ENCODE results near the gene ARSB. TPM values are rescaled to one million over a fixed set of nuclear protein-coding genes. Genes with fewer than 3 reads are reported as not detected.

The ARSB gene
- total and polyA plus RNA-seq, 10 of the 15 experiments (the other 5 are each of a cell fraction or from before 2014, with no cell fraction given), result 1.2 to 8.2 (median 6.1) TPM

DNA sequence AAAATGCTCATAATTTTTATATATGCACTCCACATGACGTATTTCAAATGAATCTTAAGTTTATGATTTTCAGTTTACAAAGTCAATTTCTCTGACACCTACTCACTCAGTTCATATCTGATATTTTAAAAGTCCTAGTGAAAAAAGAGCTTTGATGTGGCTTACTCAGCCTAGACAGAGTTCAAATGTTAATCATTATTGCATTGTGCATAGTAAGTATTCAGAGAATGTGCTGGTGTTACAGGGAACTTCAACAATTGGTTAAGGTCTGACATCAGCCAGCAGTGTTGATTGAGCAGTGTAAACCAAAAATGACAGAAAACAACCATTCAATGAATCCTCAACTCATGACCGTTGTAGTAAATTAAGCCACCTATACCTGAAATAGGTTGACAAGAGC, 189.4 kb downstream of the ARSB start:
- TF ChIP-seq TCF7 (IDR thresholded peaks at IDR 0.05; ENCODE audit: borderline replicate concordance) (0 out of 2 replicates have a peak, but pooled peaks have one; percentile 29), ZNF217 (IDR thresholded peaks at IDR 0.05) (0 out of 2 replicates have a peak, but pooled peaks have one; percentile 49), PAX8 (IDR thresholded peaks at IDR 0.05) (peak; percentile 46; the same call in 1 of the 2 replicates), NFXL1 (IDR thresholded peaks at IDR 0.05; ENCODE audit: borderline replicate concordance) (no peak), NBN (IDR thresholded peaks at IDR 0.05) (0 out of 2 replicates have a peak, but pooled peaks have one; percentile 21), ATF7 (IDR thresholded peaks at IDR 0.05; ENCODE audit: low read depth) (peak; percentile 63), RUNX3 (IDR thresholded peaks at IDR 0.05; ENCODE audit: low read length) (peak; percentile 17; the same call in 1 of the 2 replicates), TBL1XR1 (IDR thresholded peaks at IDR 0.05; ENCODE audit: low read depth, low read length) (no peak), NR2F1 (conservative IDR thresholded peaks at IDR 0.05) (peak; percentile 93), MTA2 (IDR thresholded peaks at IDR 0.05; ENCODE audit: low read depth) (peak; percentile 62), ZNF24 (IDR thresholded peaks at IDR 0.05) (peak; percentile 54; the same call in 1 of the 2 replicates), POLR2AphosphoS5 (IDR thresholded peaks at IDR 0.05; ENCODE audit: low read length) (no peak), MXI1 (IDR thresholded peaks at IDR 0.05; ENCODE audit: low read depth, low read length) (no peak), STAT3 (IDR thresholded peaks at IDR 0.05; ENCODE audit: low read depth, low read length) (no peak)
- TF ChIP-seq, protein P1, sequence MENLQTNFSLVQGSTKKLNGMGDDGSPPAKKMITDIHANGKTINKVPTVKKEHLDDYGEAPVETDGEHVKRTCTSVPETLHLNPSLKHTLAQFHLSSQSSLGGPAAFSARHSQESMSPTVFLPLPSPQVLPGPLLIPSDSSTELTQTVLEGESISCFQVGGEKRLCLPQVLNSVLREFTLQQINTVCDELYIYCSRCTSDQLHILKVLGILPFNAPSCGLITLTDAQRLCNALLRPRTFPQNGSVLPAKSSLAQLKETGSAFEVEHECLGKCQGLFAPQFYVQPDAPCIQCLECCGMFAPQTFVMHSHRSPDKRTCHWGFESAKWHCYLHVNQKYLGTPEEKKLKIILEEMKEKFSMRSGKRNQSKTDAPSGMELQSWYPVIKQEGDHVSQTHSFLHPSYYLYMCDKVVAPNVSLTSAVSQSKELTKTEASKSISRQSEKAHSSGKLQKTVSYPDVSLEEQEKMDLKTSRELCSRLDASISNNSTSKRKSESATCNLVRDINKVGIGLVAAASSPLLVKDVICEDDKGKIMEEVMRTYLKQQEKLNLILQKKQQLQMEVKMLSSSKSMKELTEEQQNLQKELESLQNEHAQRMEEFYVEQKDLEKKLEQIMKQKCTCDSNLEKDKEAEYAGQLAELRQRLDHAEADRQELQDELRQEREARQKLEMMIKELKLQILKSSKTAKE (IDR thresholded peaks at IDR 0.05; ENCODE audit: low read depth, poor library complexity, severe bottlenecking), result peak; percentile 25
- TF ChIP-seq, protein P2, sequence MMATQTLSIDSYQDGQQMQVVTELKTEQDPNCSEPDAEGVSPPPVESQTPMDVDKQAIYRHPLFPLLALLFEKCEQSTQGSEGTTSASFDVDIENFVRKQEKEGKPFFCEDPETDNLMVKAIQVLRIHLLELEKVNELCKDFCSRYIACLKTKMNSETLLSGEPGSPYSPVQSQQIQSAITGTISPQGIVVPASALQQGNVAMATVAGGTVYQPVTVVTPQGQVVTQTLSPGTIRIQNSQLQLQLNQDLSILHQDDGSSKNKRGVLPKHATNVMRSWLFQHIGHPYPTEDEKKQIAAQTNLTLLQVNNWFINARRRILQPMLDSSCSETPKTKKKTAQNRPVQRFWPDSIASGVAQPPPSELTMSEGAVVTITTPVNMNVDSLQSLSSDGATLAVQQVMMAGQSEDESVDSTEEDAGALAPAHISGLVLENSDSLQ (IDR thresholded peaks at IDR 0.05), result 0 out of 2 replicates have a peak, but pooled peaks have one; percentile 18
- Histone ChIP-seq H3K4me3 (no peak overlapping the region), H3K27ac (ENCODE audit: control insufficient read depth, insufficient read depth) (no peak overlapping the region), H3K27me3 (replicated peaks in 1 of 2; ENCODE audit: control insufficient read depth in 2 of 2, insufficient read depth in 2 of 2, low read length in 1 of 2) (no peaks in the 10 kb centered on the region), H3K9ac (ENCODE audit: control insufficient read depth, insufficient read depth, low read length) (no peak overlapping the region), H3K4me1 (ENCODE audit: control insufficient read depth, insufficient read depth, low read length) (peaks cover 15% of the 10 kb centered on the region; the same call in 1 of the 2 replicates), H3K36me3 (ENCODE audit: control insufficient read depth in 2 of 2, insufficient read depth in 2 of 2, low read length in 1 of 2) (no peaks in the 10 kb centered on the region), H4K20me1 (ENCODE audit: control insufficient read depth, insufficient read depth) (no peaks in the 10 kb centered on the region), H3K4me2 (ENCODE audit: control insufficient read depth, insufficient read depth) (no peak overlapping the region), H2AFZ (ENCODE audit: control insufficient read depth, low read depth, low read length) (no peak overlapping the region), H3K79me2 (ENCODE audit: control insufficient read depth, insufficient read depth, low read length) (no peaks in the 10 kb centered on the region), H3K9me3 (replicated peaks; ENCODE audit: control insufficient read depth, insufficient read depth, low read length) (peaks cover 1% of the 10 kb centered on the region; the same call in 1 of the 3 replicates)
- FAIRE-seq, result no peak
- ATAC-seq, result peak; percentile 79
- ChIA-PET SMC1A (ENCODE audit: uncharacterized antibody, unreplicated experiment) (interaction anchor here (0.6 to 2.0 kb wide), 15 partner anchors 24 to 926 kb away, joined by 3 to 10 read pairs (median 4); no protein-coding TSS in a partner anchor), POLR2A (interaction anchor here (1.1 to 1.7 kb wide), 3 partner anchors 67 to 148 kb away, joined by 3 to 7 read pairs (median 3); no protein-coding TSS in a partner anchor), RAD21 (ENCODE audit: unreplicated experiment) (interaction anchor here (1.1 to 1.8 kb wide), 8 partner anchors 20 to 149 kb away, joined by 3 to 6 read pairs (median 4); no protein-coding TSS in a partner anchor), CTCF (interaction anchor here (0.6 to 1.7 kb wide), 6 partner anchors 14 to 1290 kb away, joined by 3 to 5 read pairs (median 4); no protein-coding TSS in a partner anchor)
- in situ Hi-C loops (cut with MboI), result no loop called here
- BruUV-seq (replicated peaks), result no TSS peak
- intact Hi-C loops (cut with micrococcal nuclease; ENCODE audit: unreplicated experiment), result no loop called here
- WGBS (ENCODE audit: insufficient coverage, insufficient replicate concordance, low lambda C conversion rate, missing lambda C conversion rate), result 54% methylated on average over 2 of the region's 2 CpGs
- no peak for DNase-seq (ENCODE audit: low read depth, low spot score)

All from GM12878 (cell line).